ENCODE data around the gene ST8SIA5. TPM values are rescaled to one million over a fixed set of nuclear protein-coding genes. Genes with fewer than 3 reads are reported as not detected.

ST8SIA5 gene
- total RNA-seq, 1 experiment from 2014 or later, result 0.54 TPM

GRCh38 chr18:46719388-46719787 is 37.5 kb downstream of the ST8SIA5 start:
- Histone ChIP-seq H3K27ac (ENCODE audit: low read depth, low read length) (no peak overlapping the region), H2AFZ (ENCODE audit: low read depth, low read length, poor library complexity, severe bottlenecking) (no peak overlapping the region), H3K4me3 (replicated peaks in 1 of 2; ENCODE audit: low read depth in 1 of 2, low read length in 2 of 2) (no peak overlapping the region), H3K9me3 (ENCODE audit: control insufficient read depth in 1 of 2, insufficient read depth in 1 of 2, low read depth in 1 of 2, low read length in 2 of 2) (no peaks in the 10 kb centered on the region), H3K4me2 (ENCODE audit: low read length) (peak overlapping the region; percentile 62), H3K79me2 (ENCODE audit: insufficient read depth, low read length) (no peaks in the 10 kb centered on the region), H3K9me2 (ENCODE audit: insufficient read depth) (no peaks in the 10 kb centered on the region), H3K4me1 (ENCODE audit: control insufficient read depth in 1 of 2, insufficient read depth in 2 of 2, low read length in 2 of 2) (peaks cover 4 to 17% of the 10 kb centered on the region in 2 experiments; a peak in 2 of 4 replicates), H4K20me1 (ENCODE audit: insufficient read depth) (no peaks in the 10 kb centered on the region), H3K27me3 (ENCODE audit: insufficient read depth, low read length) (no peaks in the 10 kb centered on the region), H3K9ac (ENCODE audit: low read length) (no peak overlapping the region), H3K36me3 (ENCODE audit: control insufficient read depth in 1 of 2, insufficient read depth in 2 of 2, low read length in 2 of 2) (no peaks in the 10 kb centered on the region)
- DNase-seq (ENCODE audit: low read depth, low spot score) (no peak), ATAC-seq (no peak)
- intact Hi-C loops (cut with micrococcal nuclease), result no loop called here
- CTCF ChIA-PET, result no interaction called here
- POLR2A ChIA-PET, result no interaction called here
- TF ChIP-seq, protein P1, sequence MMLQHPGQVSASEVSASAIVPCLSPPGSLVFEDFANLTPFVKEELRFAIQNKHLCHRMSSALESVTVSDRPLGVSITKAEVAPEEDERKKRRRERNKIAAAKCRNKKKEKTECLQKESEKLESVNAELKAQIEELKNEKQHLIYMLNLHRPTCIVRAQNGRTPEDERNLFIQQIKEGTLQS (IDR thresholded peaks at IDR 0.05), result no peak
- TF ChIP-seq, protein P2, sequence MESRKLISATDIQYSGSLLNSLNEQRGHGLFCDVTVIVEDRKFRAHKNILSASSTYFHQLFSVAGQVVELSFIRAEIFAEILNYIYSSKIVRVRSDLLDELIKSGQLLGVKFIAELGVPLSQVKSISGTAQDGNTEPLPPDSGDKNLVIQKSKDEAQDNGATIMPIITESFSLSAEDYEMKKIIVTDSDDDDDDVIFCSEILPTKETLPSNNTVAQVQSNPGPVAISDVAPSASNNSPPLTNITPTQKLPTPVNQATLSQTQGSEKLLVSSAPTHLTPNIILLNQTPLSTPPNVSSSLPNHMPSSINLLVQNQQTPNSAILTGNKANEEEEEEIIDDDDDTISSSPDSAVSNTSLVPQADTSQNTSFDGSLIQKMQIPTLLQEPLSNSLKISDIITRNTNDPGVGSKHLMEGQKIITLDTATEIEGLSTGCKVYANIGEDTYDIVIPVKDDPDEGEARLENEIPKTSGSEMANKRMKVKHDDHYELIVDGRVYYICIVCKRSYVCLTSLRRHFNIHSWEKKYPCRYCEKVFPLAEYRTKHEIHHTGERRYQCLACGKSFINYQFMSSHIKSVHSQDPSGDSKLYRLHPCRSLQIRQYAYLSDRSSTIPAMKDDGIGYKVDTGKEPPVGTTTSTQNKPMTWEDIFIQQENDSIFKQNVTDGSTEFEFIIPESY (IDR thresholded peaks at IDR 0.05; ENCODE audit: extremely low read depth, insufficient replicate concordance, low read length), result no peak
- no peak for TF ChIP-seq CBX3 (IDR thresholded peaks at IDR 0.05; ENCODE audit: low read depth)
- no peak for TF ChIP-seq FOSL1 (IDR thresholded peaks at IDR 0.05; ENCODE audit: low read depth)
- no peak for TF ChIP-seq EZH2 (IDR thresholded peaks at IDR 0.05)
- TF ChIP-seq CEBPB (IDR thresholded peaks at IDR 0.05; ENCODE audit: low read depth), result no peak
- no peak; the same call in 1 of the 2 replicates for TF ChIP-seq JUND (IDR thresholded peaks at IDR 0.05)
- TF ChIP-seq TCF7L2 (IDR thresholded peaks at IDR 0.05; ENCODE audit: borderline replicate concordance, extremely low read depth, insufficient read depth, insufficient read length), result no peak
- no peak for TF ChIP-seq EZH2phosphoT487 (IDR thresholded peaks at IDR 0.05; ENCODE audit: borderline replicate concordance)
- no peak for TF ChIP-seq YY1 (IDR thresholded peaks at IDR 0.05; ENCODE audit: extremely low read depth, insufficient replicate concordance, low read depth, low read length)
- TF ChIP-seq SP1 (IDR thresholded peaks at IDR 0.05; ENCODE audit: low read depth), result no peak
- no peak for TF ChIP-seq ZFX (IDR thresholded peaks at IDR 0.05)
- TF ChIP-seq SIN3A (IDR thresholded peaks at IDR 0.05; ENCODE audit: low read depth), result no peak; the same call in 1 of the 2 replicates
- TF ChIP-seq EGR1 (IDR thresholded peaks at IDR 0.05; ENCODE audit: low read depth), result no peak
- TF ChIP-seq REST (IDR thresholded peaks at IDR 0.05; ENCODE audit: low read depth), result no peak
- no peak for TF ChIP-seq POLR2A (IDR thresholded peaks at IDR 0.05; ENCODE audit: borderline replicate concordance, extremely low read depth, insufficient read depth, insufficient read length)
- TF ChIP-seq ZNF274 (IDR thresholded peaks at IDR 0.05; ENCODE audit: low read depth, low read length), result no peak
- BruUV-seq (replicated peaks), result no TSS peak
- RAD21 ChIA-PET (ENCODE audit: low non-redundant PET in 1 of 2, low total read pairs in 2 of 2, uncharacterized antibody in 2 of 2, unreplicated experiment in 2 of 2), result no interaction called here

All from HCT116 (cell line).